ENCODE data around the gene MRPS18B.

Gene MRPS18B

GRCh38 chr6:30617565-30618269 is at the start of gene MRPS18B:
Gene MRPS18B (plus strand): TSS chr6:30617840. CDS start chr6:30617866, 26 bp downstream.
- peak; percentile 96 for DNase-seq

- no peak for DNase-seq
Measured at GRCh38 chr6:30568245-30568644, 49.4 kb upstream of the MRPS18B start.

GRCh38 chr6:30570263-30570662 is 47.4 kb upstream of the MRPS18B start:
- no peak for DNase-seq

GRCh38 chr6:30570740-30571074 is 46.9 kb upstream of the MRPS18B start:
- no peak for DNase-seq

GRCh38 chr6:30571075-30571761 is 46.4 kb upstream of the MRPS18B start, which contains the start of gene ABCF1:
Gene ABCF1 (plus strand): TSS chr6:30571442. CDS start chr6:30571488, 46 bp downstream.
- DNase-seq = peak; percentile 86

- DNase-seq = no peak
Measured at GRCh38 chr6:30571762-30572082, 45.9 kb upstream of the MRPS18B start.

GRCh38 chr6:30572148-30572547 is 45.5 kb upstream of the MRPS18B start:
- DNase-seq = no peak

- no peak for DNase-seq
Measured at GRCh38 chr6:30573113-30573512, 44.5 kb upstream of the MRPS18B start.

GRCh38 chr6:30578051-30578450 is 39.6 kb upstream of the MRPS18B start:
- DNase-seq = no peak

GRCh38 chr6:30583921-30584320 is 33.7 kb upstream of the MRPS18B start:
- DNase-seq = no peak

GRCh38 chr6:30589754-30590358 is 27.8 kb upstream of the MRPS18B start:
- no peak for DNase-seq

- no peak for DNase-seq
Measured at GRCh38 chr6:30590509-30590908, 27.1 kb upstream of the MRPS18B start.

GRCh38 chr6:30591008-30591407 is 26.6 kb upstream of the MRPS18B start:
- DNase-seq = no peak

GRCh38 chr6:30592287-30592686 is 25.4 kb upstream of the MRPS18B start:
- no peak for DNase-seq

GRCh38 chr6:30597315-30598144 is 20.1 kb upstream of the MRPS18B start:
- DNase-seq = peak; percentile 25

GRCh38 chr6:30598912-30599624 is 18.6 kb upstream of the MRPS18B start:
- DNase-seq = no peak

GRCh38 chr6:30599625-30600324 is 17.9 kb upstream of the MRPS18B start:
- no peak for DNase-seq

- DNase-seq = no peak
Measured at GRCh38 chr6:30600451-30600961, 17.1 kb upstream of the MRPS18B start.

GRCh38 chr6:30601436-30601814 is 16.2 kb upstream of the MRPS18B start:
- DNase-seq = no peak

GRCh38 chr6:30601815-30602641 is 15.6 kb upstream of the MRPS18B start:
- DNase-seq = no peak

GRCh38 chr6:30603961-30604360 is 13.7 kb upstream of the MRPS18B start:
- no peak for DNase-seq
